ENCODE results near the gene ADAMTS7.
A peak's percentile ranks its signal among the peaks of the same experiment; 100 is the strongest.
"Not testable (repeated sequence)": the region's sequence is repeated elsewhere in the genome, so short reads cannot be mapped to it uniquely, and the experiment has no call there.

Gene ADAMTS7, protein sequence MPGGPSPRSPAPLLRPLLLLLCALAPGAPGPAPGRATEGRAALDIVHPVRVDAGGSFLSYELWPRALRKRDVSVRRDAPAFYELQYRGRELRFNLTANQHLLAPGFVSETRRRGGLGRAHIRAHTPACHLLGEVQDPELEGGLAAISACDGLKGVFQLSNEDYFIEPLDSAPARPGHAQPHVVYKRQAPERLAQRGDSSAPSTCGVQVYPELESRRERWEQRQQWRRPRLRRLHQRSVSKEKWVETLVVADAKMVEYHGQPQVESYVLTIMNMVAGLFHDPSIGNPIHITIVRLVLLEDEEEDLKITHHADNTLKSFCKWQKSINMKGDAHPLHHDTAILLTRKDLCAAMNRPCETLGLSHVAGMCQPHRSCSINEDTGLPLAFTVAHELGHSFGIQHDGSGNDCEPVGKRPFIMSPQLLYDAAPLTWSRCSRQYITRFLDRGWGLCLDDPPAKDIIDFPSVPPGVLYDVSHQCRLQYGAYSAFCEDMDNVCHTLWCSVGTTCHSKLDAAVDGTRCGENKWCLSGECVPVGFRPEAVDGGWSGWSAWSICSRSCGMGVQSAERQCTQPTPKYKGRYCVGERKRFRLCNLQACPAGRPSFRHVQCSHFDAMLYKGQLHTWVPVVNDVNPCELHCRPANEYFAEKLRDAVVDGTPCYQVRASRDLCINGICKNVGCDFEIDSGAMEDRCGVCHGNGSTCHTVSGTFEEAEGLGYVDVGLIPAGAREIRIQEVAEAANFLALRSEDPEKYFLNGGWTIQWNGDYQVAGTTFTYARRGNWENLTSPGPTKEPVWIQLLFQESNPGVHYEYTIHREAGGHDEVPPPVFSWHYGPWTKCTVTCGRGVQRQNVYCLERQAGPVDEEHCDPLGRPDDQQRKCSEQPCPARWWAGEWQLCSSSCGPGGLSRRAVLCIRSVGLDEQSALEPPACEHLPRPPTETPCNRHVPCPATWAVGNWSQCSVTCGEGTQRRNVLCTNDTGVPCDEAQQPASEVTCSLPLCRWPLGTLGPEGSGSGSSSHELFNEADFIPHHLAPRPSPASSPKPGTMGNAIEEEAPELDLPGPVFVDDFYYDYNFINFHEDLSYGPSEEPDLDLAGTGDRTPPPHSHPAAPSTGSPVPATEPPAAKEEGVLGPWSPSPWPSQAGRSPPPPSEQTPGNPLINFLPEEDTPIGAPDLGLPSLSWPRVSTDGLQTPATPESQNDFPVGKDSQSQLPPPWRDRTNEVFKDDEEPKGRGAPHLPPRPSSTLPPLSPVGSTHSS (N-terminal part only)

DNA sequence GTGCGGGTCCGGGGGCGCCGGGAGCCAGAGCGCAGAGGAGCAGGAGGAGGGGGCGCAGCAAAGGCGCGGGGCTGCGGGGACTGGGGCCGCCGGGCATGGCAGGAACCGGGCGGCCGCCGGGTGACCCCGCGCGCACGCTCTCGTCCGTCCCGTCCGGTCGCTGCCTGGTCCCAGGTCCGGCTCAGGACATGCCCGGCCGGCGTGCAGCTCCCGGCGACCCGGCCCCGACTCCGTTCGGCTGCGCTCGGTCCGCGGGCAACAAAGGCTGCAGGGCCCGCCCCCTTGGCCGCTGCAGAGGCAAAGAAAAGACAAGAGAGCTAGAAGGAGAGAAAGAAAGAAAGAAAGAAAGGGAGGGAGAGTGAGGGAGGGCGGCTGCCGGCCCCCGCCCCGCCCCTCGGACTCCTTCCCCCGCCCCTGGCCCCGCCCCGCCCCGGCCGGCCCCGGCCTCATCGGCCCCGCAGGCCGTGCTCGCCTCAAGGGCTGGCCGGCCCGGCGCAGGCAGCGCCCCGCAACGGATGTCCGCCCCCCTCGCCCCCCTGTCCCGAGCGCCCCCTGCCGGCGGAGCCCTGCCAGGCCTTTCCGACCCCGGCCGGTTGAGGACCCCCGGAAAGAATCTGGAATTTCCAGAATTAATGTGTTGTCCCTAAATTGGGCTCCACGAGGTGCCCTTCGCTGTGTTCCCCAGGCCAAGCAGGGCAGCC, at the start of gene ADAMTS7:
TSS of gene ADAMTS7 (minus strand) at position 341 of the 701 bp plus-strand sequence. CDS start at position 97, 244 bp downstream.
- DNase-seq (ENCODE audit: low read depth) = peak; percentile 35

DNA sequence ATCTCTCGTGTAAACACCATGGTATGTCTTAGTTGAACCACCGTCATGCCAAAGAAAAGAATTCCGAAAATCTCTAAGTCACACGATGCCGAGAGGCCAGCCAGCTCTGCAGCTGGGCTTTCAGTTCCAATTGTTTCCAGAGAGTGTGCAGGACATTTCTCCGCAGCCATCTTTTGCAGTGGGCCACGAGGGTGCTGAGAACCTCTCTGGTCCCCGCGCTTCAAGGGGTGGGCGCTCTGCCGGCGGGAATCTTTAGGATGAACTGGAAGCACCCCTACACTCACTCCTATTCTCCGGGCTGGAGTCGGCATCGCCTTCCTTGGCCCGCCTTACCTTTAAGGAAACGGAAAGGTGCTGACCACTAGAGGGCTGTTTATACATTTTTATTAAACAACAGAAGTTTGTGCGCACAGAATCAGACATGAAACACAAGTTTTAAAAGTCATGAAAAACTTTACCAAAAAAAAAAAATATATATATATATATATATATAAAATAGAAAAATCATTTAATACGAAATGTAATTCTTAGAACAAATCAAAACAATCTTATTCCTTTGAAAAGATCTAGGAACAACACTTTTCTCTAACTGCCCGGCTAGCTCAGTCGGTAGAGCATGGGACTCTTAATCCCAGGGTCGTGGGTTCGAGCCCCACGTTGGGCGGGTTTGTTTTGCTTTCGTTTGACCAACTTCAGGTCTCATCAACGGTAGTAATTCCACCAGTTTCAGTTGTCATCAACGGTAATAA, 48.9 kb upstream of the ADAMTS7 start:
- DNase-seq (ENCODE audit: low read depth) = peak; percentile 57

DNA sequence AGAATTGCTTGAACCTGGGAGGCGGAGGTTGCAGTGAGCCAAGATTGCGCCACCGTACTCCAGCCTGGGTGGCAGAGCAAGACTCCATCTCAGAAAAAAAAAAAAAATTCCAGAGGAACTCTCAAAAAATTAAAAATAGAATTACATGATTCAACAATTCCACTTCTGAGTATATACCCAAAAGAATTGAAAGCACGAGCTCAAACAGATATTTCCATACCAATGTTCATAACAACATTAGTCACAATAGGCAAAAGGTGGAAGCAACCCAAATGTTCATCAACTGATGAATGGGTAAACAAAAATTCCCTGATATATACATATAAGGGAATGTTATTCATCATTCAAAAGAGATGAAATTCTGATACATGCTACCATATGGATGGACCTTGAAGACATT, 44.5 kb upstream of the ADAMTS7 start:
- no peak for DNase-seq (ENCODE audit: low read depth)

DNA sequence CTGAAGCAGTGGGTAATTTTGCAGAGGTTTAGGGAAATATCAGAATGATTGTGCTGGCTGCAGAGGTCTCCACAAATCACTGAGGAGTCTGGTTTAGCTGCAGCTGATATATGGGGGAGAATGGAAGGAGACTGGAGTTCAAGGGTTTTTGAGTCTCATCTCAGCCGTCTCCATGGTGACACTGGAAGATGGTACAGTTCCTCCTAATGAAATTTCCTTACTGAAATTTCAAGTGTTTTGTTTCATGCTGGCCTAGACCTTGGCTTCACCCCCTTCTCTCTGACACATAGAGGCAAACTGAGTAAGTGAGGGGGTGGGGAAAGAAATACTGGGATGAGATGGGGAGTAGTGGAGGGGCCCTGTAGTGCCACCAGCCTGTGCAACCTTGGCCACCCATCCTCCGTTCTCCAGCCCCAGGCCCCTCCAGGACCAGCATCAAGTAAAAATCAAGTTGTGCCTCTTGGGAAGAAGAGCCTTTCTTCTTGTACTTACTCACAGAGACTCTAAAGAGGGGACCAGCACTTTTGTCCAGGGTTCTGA, 43.6 kb upstream of the ADAMTS7 start:
- DNase-seq (ENCODE audit: low read depth) = no peak

DNA sequence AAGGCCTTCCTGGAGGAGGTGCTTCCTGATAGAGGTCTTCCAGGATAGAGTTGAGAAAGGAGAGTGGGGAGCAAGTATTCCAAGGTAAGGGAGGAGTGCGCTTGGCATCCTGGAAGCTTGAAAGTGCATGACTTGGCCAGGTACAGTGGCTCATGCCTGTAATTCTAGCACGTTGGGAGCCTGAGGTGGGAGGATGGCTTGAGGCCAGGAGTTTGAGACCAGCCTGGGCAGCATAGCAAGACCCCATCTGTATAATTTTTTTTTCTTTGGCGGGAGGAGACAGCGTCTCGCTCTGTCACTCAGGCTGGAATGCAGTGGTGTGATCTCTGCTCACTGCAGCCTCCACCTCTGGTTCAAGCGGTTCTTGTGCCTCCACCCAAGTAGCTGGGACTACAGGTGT, 42.2 kb upstream of the ADAMTS7 start:
- DNase-seq (ENCODE audit: low read depth) = no peak

DNA sequence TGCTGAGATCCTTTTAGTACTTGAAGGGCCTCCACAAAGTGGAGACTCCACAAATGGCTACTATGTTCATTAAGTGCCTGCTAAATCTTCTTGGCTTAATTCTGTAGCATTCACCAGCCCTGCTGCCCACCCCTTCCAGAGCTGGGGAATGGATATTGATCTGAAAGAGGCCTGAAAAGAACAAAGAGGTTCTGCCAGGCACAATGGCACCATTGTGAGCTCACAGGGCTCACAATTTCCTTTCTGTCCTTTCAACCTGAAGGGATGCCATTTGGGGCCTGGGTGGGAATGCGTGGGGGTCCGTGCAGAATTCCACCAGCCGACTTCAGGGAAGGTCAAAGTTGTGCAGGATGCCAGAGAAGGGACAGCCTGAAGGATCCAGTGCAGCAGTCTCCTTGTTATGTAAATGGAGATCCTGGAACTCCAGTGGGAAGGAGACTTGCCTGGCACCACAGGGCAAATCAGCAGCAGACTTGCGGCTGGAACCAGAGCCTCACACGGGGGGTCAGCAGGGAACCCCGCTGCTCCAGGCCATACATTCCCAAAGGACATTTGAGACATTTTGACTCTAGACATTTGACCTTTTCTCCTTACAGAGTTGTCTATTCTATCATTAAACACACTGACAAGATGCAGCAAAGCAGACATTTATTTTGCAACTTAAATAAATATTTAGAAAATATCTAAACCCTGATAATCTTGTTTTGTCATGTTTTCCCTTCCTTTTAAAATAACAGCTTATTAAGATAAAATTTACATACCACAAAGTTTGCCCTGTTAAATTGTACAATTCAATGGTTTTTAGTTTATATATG, 39.9 kb upstream of the ADAMTS7 start:
- no peak for DNase-seq (ENCODE audit: low read depth)

DNA sequence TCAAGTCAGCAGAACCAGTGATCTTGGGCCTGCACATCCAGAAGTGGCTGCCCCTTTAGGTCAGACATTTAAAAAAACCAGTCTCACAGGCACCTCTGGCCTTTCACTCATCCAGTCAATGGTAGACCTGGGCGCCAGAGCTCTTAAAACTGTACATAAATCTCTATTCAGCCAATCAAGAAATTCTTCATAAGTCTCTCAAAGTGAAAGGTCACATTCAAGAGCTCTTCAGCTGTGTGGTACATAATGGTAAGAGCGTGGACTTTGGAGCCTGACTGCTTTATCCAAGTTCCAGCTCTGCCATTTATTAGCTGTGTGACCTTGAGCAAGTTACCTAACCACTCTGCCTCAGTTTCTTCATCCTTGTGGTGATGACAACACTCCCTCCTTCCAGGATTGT, 39.1 kb upstream of the ADAMTS7 start:
- no peak for DNase-seq (ENCODE audit: low read depth)

DNA sequence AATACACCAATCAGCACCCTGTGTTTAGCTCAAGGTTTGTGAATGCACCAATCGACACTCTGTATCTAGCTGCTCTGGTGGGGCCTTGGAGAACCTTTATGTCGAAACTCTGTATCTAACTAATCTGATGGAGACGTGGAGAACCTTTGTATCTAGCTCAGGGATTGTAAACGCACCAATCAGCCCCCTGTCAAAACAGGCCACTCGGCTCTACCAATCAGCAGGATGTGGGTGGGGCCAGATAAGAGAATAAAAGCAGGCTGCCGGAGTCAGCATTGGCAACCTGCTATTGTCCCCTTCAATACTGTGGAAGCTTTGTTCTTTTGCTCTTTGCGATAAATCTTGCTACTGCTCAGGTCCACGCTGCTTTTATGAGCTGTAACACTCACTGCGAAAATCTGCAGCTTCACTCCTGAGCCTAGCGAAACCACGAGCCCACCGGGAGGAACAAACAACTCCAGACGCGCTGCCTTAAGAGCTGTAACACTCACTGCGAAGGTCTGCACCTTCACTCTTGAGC, 36.2 kb upstream of the ADAMTS7 start:
- DNase-seq (ENCODE audit: low read depth) = not testable (repeated sequence)

DNA sequence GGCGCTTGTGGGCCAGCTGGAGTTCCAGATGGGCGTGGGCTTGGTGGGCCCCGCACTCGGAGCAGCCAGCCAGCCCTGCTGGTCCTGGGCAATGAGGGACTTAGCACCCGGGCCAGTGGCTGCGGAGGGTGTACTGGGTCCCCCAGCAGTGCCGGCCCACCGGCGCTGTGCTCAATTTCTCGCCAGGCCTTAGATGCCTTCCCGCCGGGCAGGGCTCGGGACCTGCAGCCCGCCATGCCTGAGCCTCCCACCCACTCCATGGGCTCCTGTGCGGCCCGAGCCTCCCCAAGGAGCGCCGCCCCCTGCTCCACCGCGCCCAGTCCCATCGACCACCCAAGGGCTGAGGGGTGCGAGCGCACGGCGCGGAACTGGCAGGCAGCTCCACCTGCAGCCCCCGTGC, 35.6 kb upstream of the ADAMTS7 start:
- not testable (repeated sequence) for DNase-seq (ENCODE audit: low read depth)

DNA sequence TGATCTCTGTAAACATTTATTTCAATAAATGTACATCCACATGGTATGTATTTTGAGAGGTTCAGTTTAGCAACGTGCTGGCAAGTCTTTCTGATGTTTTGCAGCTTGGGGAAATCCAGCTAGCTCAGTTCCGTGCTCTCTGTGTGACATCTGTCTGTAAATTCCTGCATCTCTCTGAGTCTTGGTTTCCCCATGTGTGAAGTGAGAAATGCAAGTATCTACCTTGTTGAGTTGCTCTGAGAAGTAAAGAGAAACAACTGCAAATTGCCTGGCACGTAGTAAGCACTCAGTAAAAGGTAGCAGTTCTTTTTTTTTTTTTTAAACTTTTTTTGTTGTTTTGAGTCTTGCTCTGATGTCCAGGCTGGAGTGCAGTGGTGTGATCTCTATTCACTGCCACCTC, 31.3 kb upstream of the ADAMTS7 start:
- no peak for DNase-seq (ENCODE audit: low read depth)

DNA sequence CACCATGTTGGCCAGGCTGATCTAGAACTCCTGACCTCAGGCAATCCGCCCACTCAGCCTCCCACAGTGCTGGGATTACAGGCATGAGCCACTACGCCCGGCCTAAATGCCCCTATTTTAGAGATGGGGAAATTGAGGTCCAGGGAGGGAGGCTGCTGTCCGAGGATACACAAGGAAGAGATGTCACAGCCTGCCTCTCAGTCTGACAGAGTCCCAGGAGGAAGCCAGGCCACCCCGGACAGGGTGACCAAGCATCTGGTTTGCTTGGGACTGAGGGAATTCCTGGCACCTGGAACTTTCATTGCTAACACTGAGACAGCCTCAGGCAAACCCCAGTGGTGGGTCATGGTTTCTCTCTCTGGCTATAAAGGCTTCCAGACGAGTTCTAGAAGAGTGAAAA, 30.6 kb upstream of the ADAMTS7 start:
- no peak for DNase-seq (ENCODE audit: low read depth)

DNA sequence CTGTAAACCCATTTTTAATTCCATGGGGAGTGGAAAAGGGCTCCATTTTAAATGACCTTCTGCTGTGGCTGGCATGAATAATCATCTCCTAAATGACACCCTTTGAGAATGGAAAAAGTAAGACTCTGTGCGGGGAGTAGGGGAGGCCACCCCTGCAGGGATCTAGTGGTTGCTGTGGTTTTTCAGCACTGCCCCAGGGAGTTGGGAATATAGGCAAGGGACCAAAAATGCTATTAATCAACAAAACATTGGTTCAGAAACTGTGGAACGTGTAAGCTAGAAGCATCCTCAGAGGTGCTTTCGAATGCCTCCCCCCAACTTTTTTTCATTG, 30.1 kb upstream of the ADAMTS7 start:
- no peak for DNase-seq (ENCODE audit: low read depth)

DNA sequence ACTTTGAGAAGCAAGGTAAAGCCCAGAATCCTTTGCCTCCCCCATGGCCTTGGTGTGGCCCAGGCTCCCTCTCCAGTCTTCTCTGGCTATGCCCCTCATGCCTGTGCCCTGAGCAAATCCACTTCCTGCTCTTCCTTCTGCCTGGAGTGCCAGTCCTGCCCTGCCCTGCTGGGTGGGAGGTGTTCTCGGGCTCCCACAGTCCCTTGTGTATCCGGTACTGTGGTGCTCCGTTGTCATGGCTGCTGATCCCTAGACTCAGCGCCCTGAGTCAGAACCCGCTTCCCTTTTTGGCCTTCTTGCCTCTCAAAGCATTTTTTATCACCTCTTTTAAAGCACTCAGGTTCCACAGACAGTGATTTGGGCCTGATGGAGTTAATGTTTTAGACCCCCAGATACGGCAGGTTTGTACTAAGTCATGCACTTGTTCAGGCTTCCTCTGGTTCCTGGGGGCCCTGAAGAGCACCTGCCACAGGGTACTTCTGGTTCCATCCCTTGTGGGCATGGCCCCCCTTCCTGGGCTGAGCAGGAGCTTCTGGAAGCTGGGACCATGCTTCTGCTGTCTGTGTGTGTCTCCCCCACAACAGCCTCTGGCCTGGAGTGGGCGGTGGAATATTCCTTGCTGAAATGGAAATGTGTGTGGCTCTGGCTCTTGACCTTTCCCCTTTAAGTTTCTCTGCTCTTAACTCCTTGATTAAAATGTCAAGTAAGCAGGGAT, 29.6 kb upstream of the ADAMTS7 start:
- DNase-seq (ENCODE audit: low read depth) = no peak

DNA sequence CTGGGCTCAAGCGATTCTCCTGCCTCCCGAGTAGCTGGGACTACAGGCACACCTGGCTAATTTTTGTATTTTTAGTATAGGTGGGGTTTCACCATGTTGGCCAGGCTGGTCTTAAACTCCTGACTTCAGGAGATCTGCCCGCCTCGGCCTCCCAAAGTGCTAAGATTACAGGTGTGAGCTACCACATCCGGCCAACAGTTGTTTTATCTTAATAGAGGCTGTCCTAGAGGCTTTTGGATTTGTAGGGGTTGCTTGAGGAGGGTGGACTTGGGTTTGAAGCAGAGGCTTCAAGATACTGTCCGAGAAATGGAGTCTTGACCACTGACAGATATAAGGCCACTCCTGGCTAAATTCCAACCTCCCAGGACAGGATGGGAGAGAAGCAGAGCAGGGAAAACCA, 27.9 kb upstream of the ADAMTS7 start:
- DNase-seq (ENCODE audit: low read depth) = not testable (repeated sequence)

DNA sequence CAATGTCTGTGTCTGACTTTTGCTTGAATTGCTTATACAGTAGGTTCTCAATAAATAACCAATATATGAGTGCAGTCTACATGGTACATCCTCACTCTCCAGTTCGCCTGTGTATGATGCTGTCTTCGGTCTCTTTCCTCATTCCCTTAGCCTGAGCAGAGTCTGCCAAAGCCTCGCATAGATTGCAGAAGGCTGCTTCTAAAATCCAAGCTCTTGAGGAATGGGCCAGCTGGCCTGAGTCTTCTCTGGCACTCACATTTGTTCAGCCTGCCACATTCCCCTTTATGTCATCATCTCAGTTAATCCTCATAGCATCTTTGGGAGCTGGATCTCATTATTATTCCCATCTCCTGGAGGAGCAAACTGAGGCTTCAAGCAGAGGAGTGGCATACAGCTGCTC, 27.2 kb upstream of the ADAMTS7 start:
- DNase-seq (ENCODE audit: low read depth) = no peak

DNA sequence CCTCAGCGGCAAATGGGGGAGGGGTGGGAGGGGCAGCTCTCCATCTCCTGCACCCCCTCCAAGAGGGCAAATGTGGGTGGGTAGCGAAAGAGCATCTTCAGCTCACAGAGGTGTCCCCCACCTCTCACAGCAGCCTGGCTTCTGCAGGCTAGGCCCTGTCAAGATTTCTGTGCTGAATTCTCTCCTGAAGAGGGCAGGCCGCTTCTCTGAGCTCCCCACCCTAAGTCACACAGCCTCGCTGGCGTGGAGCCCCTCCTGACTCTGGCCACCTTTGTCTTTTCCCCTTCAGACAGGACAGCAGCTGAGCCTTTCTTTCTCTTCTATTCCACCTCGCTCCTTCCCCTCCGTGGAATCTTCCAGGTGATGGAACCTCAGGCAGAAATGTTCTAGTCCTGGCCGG, 26.3 kb upstream of the ADAMTS7 start:
- no peak for DNase-seq (ENCODE audit: low read depth)

DNA sequence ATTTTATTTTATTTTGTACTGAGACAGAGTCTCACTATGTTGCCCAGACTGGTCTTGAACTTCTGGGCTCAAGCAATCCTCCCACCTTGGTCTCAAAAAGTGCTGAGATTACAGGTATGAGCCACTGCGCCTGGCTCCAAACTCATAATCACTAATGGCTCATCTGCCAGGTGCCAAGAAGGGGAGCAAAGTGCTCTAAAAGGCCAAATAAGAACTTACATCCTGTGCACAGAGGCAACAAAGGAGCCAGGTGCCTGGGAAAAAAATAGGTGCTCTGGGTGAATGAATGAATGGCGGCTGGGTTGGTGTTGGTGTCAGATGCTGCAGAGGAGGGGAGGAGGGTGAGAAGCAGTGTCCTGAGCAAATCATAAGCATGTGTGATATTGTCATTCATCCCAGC, 25.9 kb upstream of the ADAMTS7 start:
- no peak for DNase-seq (ENCODE audit: low read depth)

DNA sequence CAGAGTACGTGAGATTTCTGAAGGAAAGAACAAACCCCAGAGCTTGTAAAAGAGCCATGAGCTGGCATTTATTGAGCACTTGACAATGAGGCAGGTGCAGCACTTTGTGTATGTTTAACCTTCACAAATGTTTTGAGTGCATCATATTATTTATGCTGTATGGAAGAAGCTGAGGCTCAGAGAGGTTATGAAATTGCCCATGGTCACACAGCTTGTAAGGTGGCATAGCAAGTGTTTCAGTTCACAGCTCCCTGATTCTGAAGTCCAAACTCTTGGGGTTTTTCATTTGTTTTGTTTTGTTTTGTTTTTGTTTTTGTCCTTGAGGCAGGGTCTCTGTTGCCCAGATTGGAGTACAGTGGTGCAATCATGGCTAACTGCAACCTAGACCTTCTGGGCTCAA, 25.1 kb upstream of the ADAMTS7 start:
- no peak for DNase-seq (ENCODE audit: low read depth)
